ENCODE measurements around the gene ATG7.

ATG7 gene

DNA sequence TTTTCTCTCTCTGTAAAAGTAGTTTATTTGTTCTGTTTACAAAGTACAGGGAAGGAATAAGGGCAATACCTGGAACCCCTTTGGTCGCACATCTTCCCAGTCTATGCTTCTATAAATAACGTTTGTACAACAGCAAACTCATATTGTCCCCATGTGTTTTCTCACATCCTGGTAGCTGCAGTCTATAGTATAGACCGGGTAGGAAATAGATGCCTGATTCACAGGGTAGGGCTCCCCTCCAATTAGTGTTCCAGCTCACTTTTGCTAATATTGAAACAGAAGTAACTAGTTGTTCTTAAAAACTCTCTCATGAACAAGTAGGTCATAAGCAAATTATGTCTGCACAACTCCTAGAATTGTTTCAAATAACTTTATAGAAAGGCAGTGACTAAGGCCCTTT lies 17.7 kb downstream of the ATG7 start:
- Histone ChIP-seq H3K9me3 (ENCODE audit: severe bottlenecking) (no peaks in the 10 kb centered on the region), H3K36me3 (no peaks in the 10 kb centered on the region; the same call in 1 of the 2 replicates), H3K4me3 (ENCODE audit: low read depth, low read length) (no peak overlapping the region), H3K27me3 (ENCODE audit: insufficient read depth, low read depth, severe bottlenecking) (no peaks in the 10 kb centered on the region), H3K27ac (no peak overlapping the region)
- no peak for DNase-seq
- TF ChIP-seq, protein P1, sequence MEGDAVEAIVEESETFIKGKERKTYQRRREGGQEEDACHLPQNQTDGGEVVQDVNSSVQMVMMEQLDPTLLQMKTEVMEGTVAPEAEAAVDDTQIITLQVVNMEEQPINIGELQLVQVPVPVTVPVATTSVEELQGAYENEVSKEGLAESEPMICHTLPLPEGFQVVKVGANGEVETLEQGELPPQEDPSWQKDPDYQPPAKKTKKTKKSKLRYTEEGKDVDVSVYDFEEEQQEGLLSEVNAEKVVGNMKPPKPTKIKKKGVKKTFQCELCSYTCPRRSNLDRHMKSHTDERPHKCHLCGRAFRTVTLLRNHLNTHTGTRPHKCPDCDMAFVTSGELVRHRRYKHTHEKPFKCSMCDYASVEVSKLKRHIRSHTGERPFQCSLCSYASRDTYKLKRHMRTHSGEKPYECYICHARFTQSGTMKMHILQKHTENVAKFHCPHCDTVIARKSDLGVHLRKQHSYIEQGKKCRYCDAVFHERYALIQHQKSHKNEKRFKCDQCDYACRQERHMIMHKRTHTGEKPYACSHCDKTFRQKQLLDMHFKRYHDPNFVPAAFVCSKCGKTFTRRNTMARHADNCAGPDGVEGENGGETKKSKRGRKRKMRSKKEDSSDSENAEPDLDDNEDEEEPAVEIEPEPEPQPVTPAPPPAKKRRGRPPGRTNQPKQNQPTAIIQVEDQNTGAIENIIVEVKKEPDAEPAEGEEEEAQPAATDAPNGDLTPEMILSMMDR (IDR thresholded peaks at IDR 0.05; ENCODE audit: low read depth, low read length), result no peak

DNA sequence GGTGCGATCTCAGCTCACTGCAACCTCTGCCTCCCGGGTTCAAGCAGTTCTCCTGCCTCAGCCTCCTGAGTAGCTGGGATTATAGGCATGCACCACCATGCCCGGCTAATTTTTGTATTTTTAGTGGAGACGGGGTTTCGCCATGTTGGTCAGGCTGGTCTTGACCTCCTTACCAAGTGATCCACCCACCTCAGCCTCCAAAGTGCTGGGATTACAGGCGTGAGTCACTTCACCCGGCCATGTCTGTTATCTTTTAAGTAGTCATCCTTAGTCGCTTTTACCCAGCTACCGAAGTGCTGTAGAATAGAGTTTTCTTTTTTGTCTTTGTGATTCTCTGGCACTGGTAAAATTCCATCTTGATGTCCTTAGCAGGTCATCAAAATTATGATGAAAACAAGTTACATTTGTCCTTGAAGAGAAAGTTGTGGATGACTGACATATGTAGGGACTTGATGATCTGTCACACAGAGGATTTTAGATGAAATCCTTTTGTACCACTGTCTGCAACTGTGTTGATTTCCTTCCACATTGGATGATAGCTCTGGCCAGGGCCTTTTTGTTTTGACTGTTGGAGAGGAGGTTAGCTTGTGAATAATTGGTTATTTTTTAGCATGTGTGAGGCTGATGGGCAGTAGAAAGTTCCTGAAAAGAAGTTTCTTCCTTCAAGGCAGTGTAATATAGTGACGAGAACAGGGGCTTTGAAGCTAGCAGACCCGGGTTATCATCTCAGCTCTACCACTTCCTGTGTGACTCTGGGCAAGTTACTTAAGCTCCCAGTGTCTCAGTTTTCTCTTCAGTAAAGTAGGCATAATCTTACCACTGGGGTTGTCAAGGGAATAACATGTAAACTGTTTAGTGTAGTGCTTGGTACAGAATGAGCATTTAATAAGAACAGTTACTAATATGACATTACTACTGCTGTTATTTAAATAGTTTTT lies 18.8 kb downstream of the ATG7 start:
- H3K36me3 ChIP-seq, result no peaks in the 10 kb centered on the region; the same call in 1 of the 2 replicates
- no peak for DNase-seq
- H3K27me3 ChIP-seq (ENCODE audit: insufficient read depth, low read depth, severe bottlenecking), result no peaks in the 10 kb centered on the region
- H3K27ac ChIP-seq, result no peak overlapping the region
- H3K9me3 ChIP-seq (ENCODE audit: severe bottlenecking), result no peaks in the 10 kb centered on the region
- no peak overlapping the region for H3K4me3 ChIP-seq (ENCODE audit: low read depth, low read length)
- TF ChIP-seq, protein P1 (IDR thresholded peaks at IDR 0.05; ENCODE audit: low read depth, low read length), result no peak

DNA sequence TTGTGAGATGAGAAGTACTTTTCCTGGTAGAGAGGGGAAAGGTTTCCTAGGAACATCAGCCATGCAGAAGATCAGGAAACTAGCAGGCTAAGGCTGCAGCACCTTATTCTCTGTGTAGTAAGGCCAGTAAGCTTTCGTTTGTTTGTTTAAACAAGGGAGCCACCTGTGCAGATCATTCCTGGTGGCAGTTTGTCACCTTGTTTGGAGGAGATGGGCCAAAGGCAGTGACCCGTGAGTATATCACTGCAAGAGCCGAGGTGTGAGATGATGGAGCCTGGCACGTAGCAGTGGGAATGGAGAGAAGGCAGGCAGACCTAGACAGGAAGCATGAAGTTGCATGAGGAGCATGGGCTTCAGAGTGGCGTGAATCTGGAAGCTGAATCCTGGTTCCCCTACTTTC lies 19.6 kb downstream of the ATG7 start:
- H3K9me3 ChIP-seq (ENCODE audit: severe bottlenecking), result no peaks in the 10 kb centered on the region
- DNase-seq, result no peak
- no peak overlapping the region for H3K4me3 ChIP-seq (ENCODE audit: low read depth, low read length)
- TF ChIP-seq, protein P1 (IDR thresholded peaks at IDR 0.05; ENCODE audit: low read depth, low read length), result no peak
- H3K27ac ChIP-seq, result no peak overlapping the region
- H3K36me3 ChIP-seq, result no peaks in the 10 kb centered on the region; the same call in 1 of the 2 replicates
- H3K27me3 ChIP-seq (ENCODE audit: insufficient read depth, low read depth, severe bottlenecking), result no peaks in the 10 kb centered on the region

DNA sequence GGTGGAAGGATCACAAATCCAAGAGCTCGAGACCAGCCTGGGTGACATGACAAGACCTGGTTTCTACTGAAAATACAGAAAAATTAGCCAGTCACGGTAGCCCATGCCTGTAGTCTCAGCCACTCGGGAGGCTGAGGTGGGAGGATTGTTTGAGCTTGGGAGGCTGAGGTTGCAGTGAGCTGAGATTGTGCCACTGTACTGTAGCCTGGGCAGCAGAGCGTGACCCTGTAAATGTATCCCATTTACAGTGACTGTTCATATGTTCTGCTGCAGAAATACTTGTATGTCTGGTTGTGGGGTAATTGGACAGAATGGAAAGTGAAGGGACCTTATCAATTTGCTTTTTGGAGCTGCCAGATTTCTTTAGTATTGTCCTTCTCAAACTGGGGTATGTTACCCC lies 24.9 kb downstream of the ATG7 start:
- H3K9me3 ChIP-seq (ENCODE audit: severe bottlenecking), result no peaks in the 10 kb centered on the region
- peaks cover 26% of the 10 kb centered on the region for H3K36me3 ChIP-seq
- TF ChIP-seq, protein P1 (IDR thresholded peaks at IDR 0.05; ENCODE audit: low read depth, low read length), result no peak
- H3K27me3 ChIP-seq (ENCODE audit: insufficient read depth, low read depth, severe bottlenecking), result no peaks in the 10 kb centered on the region
- no peak for DNase-seq
- no peak overlapping the region for H3K27ac ChIP-seq
- H3K4me3 ChIP-seq (ENCODE audit: low read depth, low read length), result no peak overlapping the region

DNA sequence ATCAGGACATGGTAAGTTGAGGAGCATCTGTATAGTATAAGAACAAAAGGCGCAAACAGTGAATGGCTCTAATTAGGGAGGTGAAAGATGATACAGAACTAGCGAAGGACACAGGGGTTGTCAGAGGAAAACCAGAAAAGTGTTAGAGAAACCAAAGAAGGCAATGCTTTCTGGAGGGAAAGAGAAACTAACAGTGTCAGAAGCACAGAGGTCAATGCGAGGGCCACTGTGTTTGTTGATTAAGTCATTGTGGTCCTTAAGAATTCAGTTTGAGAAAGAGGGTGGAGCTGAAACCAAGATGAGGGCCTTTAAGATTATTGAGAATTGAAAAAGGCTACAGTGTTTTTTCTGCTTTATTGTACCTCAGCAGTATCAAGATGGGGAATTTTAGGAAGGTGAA lies 28.8 kb downstream of the ATG7 start:
- Histone ChIP-seq H3K9me3 (ENCODE audit: severe bottlenecking) (no peaks in the 10 kb centered on the region), H3K27ac (no peak overlapping the region), H3K36me3 (peaks cover 30% of the 10 kb centered on the region), H3K27me3 (ENCODE audit: insufficient read depth, low read depth, severe bottlenecking) (no peaks in the 10 kb centered on the region), H3K4me3 (ENCODE audit: low read depth, low read length) (no peak overlapping the region)
- DNase-seq, result no peak
- TF ChIP-seq, protein P1 (IDR thresholded peaks at IDR 0.05; ENCODE audit: low read depth, low read length), result no peak
